ENCODE data around the gene BICC1. TPM values are rescaled to one million over a fixed set of nuclear protein-coding genes. Genes with fewer than 3 reads are reported as not detected.

The BICC1 gene
- total and polyA plus RNA-seq, 2 of the 4 experiments (the other 2 are of a cell fraction): 5.7 to 42.5 TPM

GRCh38 chr10:58625070-58625469, 112.4 kb downstream of the BICC1 start:
- no peak overlapping the region for H2AFZ ChIP-seq (replicated peaks; ENCODE audit: low read length, poor library complexity)
- peak; percentile 93 for DNase-seq
- H3K4me2 ChIP-seq (ENCODE audit: low read depth, low read length): peak overlapping the region; percentile 52; the same call in 1 of the 2 replicates
- no peak overlapping the region for H2AK9ac ChIP-seq (replicated peaks; ENCODE audit: low read depth, low read length, poor library complexity)
- POLR2A ChIA-PET (ENCODE audit: unreplicated experiment): no interaction called here
- peaks cover 6% of the 10 kb centered on the region for H3K9me1 ChIP-seq (ENCODE audit: insufficient read depth, low read length)
- no peak overlapping the region for H3K56ac ChIP-seq (ENCODE audit: extremely low read depth, insufficient read depth, low read length)
- H2BK120ac ChIP-seq (ENCODE audit: low read depth, low read length): no peak overlapping the region
- H3K23ac ChIP-seq (ENCODE audit: low read depth, low read length): no peak overlapping the region
- H3K4me1 ChIP-seq (ENCODE audit: control insufficient read depth, insufficient read depth, low read length): peaks cover 2% of the 10 kb centered on the region; the same call in 1 of the 2 replicates
- dilution Hi-C loops (cut with HindIII; ENCODE audit: low sequenced_read_pairs, unreplicated experiment): no loop called here
- no peak overlapping the region for H3K4me3 ChIP-seq (ENCODE audit: insufficient read depth, low read depth, low read length)
- H4K8ac ChIP-seq (ENCODE audit: low read depth in 2 of 2, low read length in 2 of 2): no peak overlapping the region
- intact Hi-C loops (cut with micrococcal nuclease): no loop called here
- ATAC-seq (ENCODE audit: low read depth): peak; percentile 59
- H3K4ac ChIP-seq (ENCODE audit: low read depth, low read length): no peak overlapping the region
- H3K79me1 ChIP-seq (ENCODE audit: low read depth in 1 of 2, low read length in 2 of 2): peaks cover 13 to 18% of the 10 kb centered on the region in 2 experiments; a peak in 3 of 4 replicates
- H2AK5ac ChIP-seq (ENCODE audit: low read depth, low read length): no peak overlapping the region
- H3K14ac ChIP-seq (replicated peaks; ENCODE audit: low read depth, low read length): no peak overlapping the region
- no peaks in the 10 kb centered on the region for H3K27me3 ChIP-seq (ENCODE audit: control insufficient read depth, insufficient read depth, low read length)
- in situ Hi-C loops (cut with MboI; ENCODE audit: low sequenced_read_pairs): no loop called here
- no peaks in the 10 kb centered on the region for H3K9me3 ChIP-seq (ENCODE audit: control insufficient read depth, insufficient read depth, low read length)
- WGBS, 2 experiments (ENCODE audit: extremely low coverage in 2 of 2, insufficient read length in 1 of 2): no CpG with 5 or more reads among the region's 3 CpGs
- no peak overlapping the region for H3K18ac ChIP-seq (ENCODE audit: low read depth, low read length)
- no peak overlapping the region for H4K5ac ChIP-seq (ENCODE audit: low read depth, low read length)
- no peak overlapping the region for H4K91ac ChIP-seq (ENCODE audit: insufficient read depth, low read depth, low read length)
- H4K20me1 ChIP-seq (ENCODE audit: insufficient read depth, low read length): no peaks in the 10 kb centered on the region
- no peak overlapping the region for H2BK15ac ChIP-seq (ENCODE audit: low read depth, low read length)
- H2BK5ac ChIP-seq (ENCODE audit: low read depth, low read length, poor library complexity, severe bottlenecking): no peak overlapping the region
- H2BK20ac ChIP-seq (ENCODE audit: low read depth, low read length): no peak overlapping the region
- H3K36me3 ChIP-seq (ENCODE audit: control insufficient read depth, insufficient read depth, low read length): peaks cover 2% of the 10 kb centered on the region
- CTCF ChIA-PET: no interaction called here
- TF ChIP-seq CEBPB (IDR thresholded peaks at IDR 0.05; ENCODE audit: low read depth, low read length) (peak; percentile 74), FOS (IDR thresholded peaks at IDR 0.05; ENCODE audit: low read depth, low read length) (peak; percentile 64), MAFK (IDR thresholded peaks at IDR 0.05; ENCODE audit: low read depth, low read length) (no peak)
- no TSS peak for BruUV-seq (replicated peaks)
- no peak overlapping the region for H3K9ac ChIP-seq (ENCODE audit: low read depth, low read length)
- H3K27ac ChIP-seq (ENCODE audit: insufficient read depth, low read length): no peak overlapping the region

All from IMR-90 (cell line).